Left lung (tissue), 10 donors: ENCODE data around the gene SDK1. TPM values are rescaled to one million over a fixed set of nuclear protein-coding genes. Genes with fewer than 3 reads are reported as not detected.

ENCODE experiments used
- ATAC-seq: fragments of 200-7000 bp; cut with Tn5 transposase; one replicate; pipeline ENCODE4 v1.9.1; 2020; ENCODE audit warnings: moderate library complexity
- DNase-seq, 4 donors: peaks; one replicate each; pipeline ENCODE4 v3.0.0-alpha.2; 2013 to 2020
- H3K27ac ChIP-seq, 2 donors: fragments of 200-600 bp; sonication (generic) in 1 of 2; one replicate each; pipeline versions ENCODE4 v1.5.0 to v1.8.0; 2020 to 2021
- H3K27me3 ChIP-seq, 2 donors: fragments of 200-600 bp; sonication (generic) in 1 of 2; one replicate each; pipeline versions ENCODE4 v1.5.0 to v1.8.0; 2020 to 2021
- H3K36me3 ChIP-seq, 2 donors: fragments of 200-600 bp; sonication (generic) in 1 of 2; one replicate each; pipeline versions ENCODE4 v1.5.0 to v1.8.0; 2020 to 2021
- H3K4me1 ChIP-seq, 2 donors: fragments of 200-600 bp; one replicate each; pipeline ENCODE4 v1.8.0; 2021
- H3K4me3 ChIP-seq, 2 donors: fragments of 200-600 bp; sonication (generic) in 1 of 2; one replicate each; pipeline versions ENCODE4 v1.5.0 to v1.8.0; 2020 to 2021; ENCODE audit warnings: mild to moderate bottlenecking in 1 of 2
- H3K9me3 ChIP-seq, 2 donors: fragments of 200-600 bp; sonication (generic) in 1 of 2; one replicate each; pipeline versions ENCODE4 v1.5.0 to v1.8.0; 2020 to 2021
- CTCF ChIP-seq, 2 donors: fragments of 200-600 bp; sonication (generic) in 1 of 2; IDR thresholded peaks; one replicate each; pipeline versions ENCODE4 v1.5.0 to v1.8.0; 2021; ENCODE audit warnings: antibody characterized with exemption in 2 of 2
- intact Hi-C, 2 donors: fragments of 100-400 bp; cut with DNase I; formaldehyde crosslinking; loops; one replicate each; pipeline versions ENCODE4 v1.11.2 to v1.14.2; 2022
- polyA plus RNA-seq, 6 donors: library from polyadenylated mRNA; unstranded; fragments of 120-200 nt; gene quantifications; one replicate each; pipeline ENCODE4 v1.2.1, GENCODE V29; 2013; ENCODE audit not compliant: insufficient read length in 6 of 6
- total RNA-seq, 2 donors: library from RNA; stranded (reverse); fragmentation: NEBNext Ultra II Directional; extraction: Animal tissue kit (Norgen Biotek cat#: 25700); gene quantifications; one replicate each; pipeline ENCODE4 v1.2.1, GENCODE V29; 2021
- donor health status: DM: no; HTN: yes; CAD: no.
- donor health status: DM: no; HTN: no; CAD: no.

SDK1 gene
- total and polyA plus RNA-seq, 8 donors = 5.5 to 17.6 (median 13.0) TPM

DNA sequence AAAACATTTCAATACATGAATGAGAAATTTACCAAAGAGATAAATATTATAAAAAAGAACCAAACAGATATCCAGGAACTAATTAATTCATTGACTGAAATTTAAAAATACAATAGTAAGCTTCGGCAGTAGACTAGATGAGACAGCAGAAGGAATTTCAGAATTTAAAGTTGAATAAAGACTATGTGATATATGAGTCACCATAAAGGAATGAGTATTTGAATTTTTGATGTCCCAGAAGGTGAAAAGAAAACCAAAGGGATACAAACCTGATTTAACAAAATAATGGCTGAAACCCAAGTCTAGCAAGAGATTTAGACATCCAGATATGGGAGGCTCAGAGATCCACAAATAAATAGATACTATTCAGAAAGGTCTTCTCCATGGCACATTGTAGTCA lies 757.1 kb downstream of the SDK1 start:
- intact Hi-C loops = no loop called here
- TF ChIP-seq CTCF (IDR thresholded peaks at IDR 0.05) = no peak
- no peaks in the 10 kb centered on the region for H3K27me3 ChIP-seq
- no peak for DNase-seq
- H3K4me1 ChIP-seq = no peaks in the 10 kb centered on the region
- no peak for ATAC-seq
- H3K9me3 ChIP-seq = peaks cover 0 to 5% of the 10 kb centered on the region in 2 donors
- no peak overlapping the region for H3K27ac ChIP-seq
- H3K4me3 ChIP-seq = no peak overlapping the region
- no peaks in the 10 kb centered on the region for H3K36me3 ChIP-seq

- ATAC-seq (no peak), DNase-seq (peak in 2 of 4 donors; percentile 14 to 50)
- intact Hi-C loops = no loop called here
- no peaks in the 10 kb centered on the region for H3K4me1 ChIP-seq
- no peak overlapping the region for H3K4me3 ChIP-seq
- H3K9me3 ChIP-seq = peaks cover 0 to under 1% of the 10 kb centered on the region in 2 donors
- no peaks in the 10 kb centered on the region for H3K36me3 ChIP-seq
- no peak for TF ChIP-seq CTCF (IDR thresholded peaks at IDR 0.05)
- H3K27ac ChIP-seq = no peak overlapping the region
- no peaks in the 10 kb centered on the region for H3K27me3 ChIP-seq
Measured at GRCh38 chr7:4065190-4065589, 764.1 kb downstream of the SDK1 start.

GRCh38 chr7:4066206-4066605 lies 765.2 kb downstream of the SDK1 start:
- ATAC-seq = no peak
- intact Hi-C loops = no loop called here
- no peak for DNase-seq

GRCh38 chr7:4066626-4067475 lies 765.8 kb downstream of the SDK1 start:
- intact Hi-C loops = no loop called here
- Histone ChIP-seq H3K4me1 (no peaks in the 10 kb centered on the region), H3K27me3 (no peaks in the 10 kb centered on the region), H3K27ac (no peak overlapping the region), H3K36me3 (no peaks in the 10 kb centered on the region), H3K9me3 (no peaks in the 10 kb centered on the region), H3K4me3 (no peak overlapping the region)
- no peak for DNase-seq
- no peak for TF ChIP-seq CTCF (IDR thresholded peaks at IDR 0.05)
- ATAC-seq = no peak

More at GRCh38 chr7:4066206-4066605, 765.2 kb downstream of the SDK1 start:
- TF ChIP-seq CTCF (IDR thresholded peaks at IDR 0.05) = no peak
- Histone ChIP-seq H3K4me3 (no peak overlapping the region), H3K36me3 (no peaks in the 10 kb centered on the region), H3K4me1 (no peaks in the 10 kb centered on the region), H3K27ac (no peak overlapping the region), H3K9me3 (no peaks in the 10 kb centered on the region), H3K27me3 (no peaks in the 10 kb centered on the region)

DNA sequence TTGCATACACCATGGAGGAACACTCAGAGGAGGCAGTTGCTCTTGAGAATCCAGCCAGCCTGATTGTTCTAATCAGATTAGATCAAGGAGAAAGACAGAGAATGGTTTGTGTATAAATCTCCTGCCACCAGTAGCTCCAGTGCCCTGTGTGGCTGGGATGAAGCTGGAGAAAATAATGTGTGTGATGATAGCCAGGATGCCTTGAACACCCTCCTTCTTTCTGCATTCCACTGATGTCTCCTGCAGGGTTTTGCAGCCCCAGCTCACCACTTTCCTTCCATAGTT lies 766.4 kb downstream of the SDK1 start:
- DNase-seq = no peak
- no peaks in the 10 kb centered on the region for H3K9me3 ChIP-seq
- H3K27me3 ChIP-seq = no peaks in the 10 kb centered on the region
- no peak for TF ChIP-seq CTCF (IDR thresholded peaks at IDR 0.05)
- H3K36me3 ChIP-seq = no peaks in the 10 kb centered on the region
- H3K4me1 ChIP-seq = no peaks in the 10 kb centered on the region
- no peak overlapping the region for H3K4me3 ChIP-seq
- no peak for ATAC-seq
- no peak overlapping the region for H3K27ac ChIP-seq
- intact Hi-C loops = no loop called here
